Hepatocyte (in vitro differentiated cells): ENCODE measurements around the gene TRHDE. TPM values are rescaled to one million over a fixed set of nuclear protein-coding genes. Genes with fewer than 3 reads are reported as not detected.

Experiments used
- DNase-seq: peaks from one replicate; pipeline ENCODE4 v3.0.0-alpha.2; 2016; ENCODE audit warnings: low spot score
- H2AFZ ChIP-seq: fragments of 200-600 bp; sonication (generic); 2 replicates; pipeline ENCODE4 v1.6.0; 2016; ENCODE audit warnings: antibody characterized with exemption, mild to moderate bottlenecking
- H3K27ac ChIP-seq: fragments of 200-600 bp; sonication (generic); 2 replicates; pipeline ENCODE4 v1.5.1; 2016; ENCODE audit warnings: mild to moderate bottlenecking
- H3K27me3 ChIP-seq: fragments of 200-600 bp; sonication (generic); 2 replicates; pipeline ENCODE4 v1.6.1; 2016
- H3K36me3 ChIP-seq: fragments of 200-600 bp; sonication (generic); replicated peaks from 2 replicates; pipeline ENCODE4 v1.5.1; 2016; ENCODE audit warnings: low read depth; ENCODE audit not compliant: insufficient read depth
- H3K4me1 ChIP-seq: fragments of 200-600 bp; sonication (generic); 2 replicates; pipeline ENCODE4 v1.5.1; 2016; ENCODE audit warnings: mild to moderate bottlenecking, moderate library complexity; ENCODE audit not compliant: insufficient read depth
- H3K4me2 ChIP-seq: fragments of 200-600 bp; sonication (generic); 2 replicates; pipeline ENCODE4 v1.6.0; 2016
- H3K4me3 ChIP-seq: fragments of 200-600 bp; sonication (generic); 2 replicates; pipeline ENCODE4 v1.5.1; 2016; ENCODE audit warnings: mild to moderate bottlenecking
- H3K79me2 ChIP-seq: fragments of 200-600 bp; sonication (generic); 2 replicates; pipeline ENCODE4 v1.6.0; 2017; ENCODE audit warnings: mild to moderate bottlenecking
- H3K9me2 ChIP-seq: fragments of 200-600 bp; sonication (generic); replicated peaks from 2 replicates; pipeline ENCODE4 v1.6.0; 2017; ENCODE audit warnings: mild to moderate bottlenecking; ENCODE audit not compliant: insufficient read depth
- H3K9me3 ChIP-seq: fragments of 200-600 bp; sonication (generic); 2 replicates; pipeline ENCODE4 v1.5.1; 2016; ENCODE audit warnings: low read depth, mild to moderate bottlenecking
- H4K20me1 ChIP-seq: fragments of 200-600 bp; sonication (generic); 2 replicates; pipeline ENCODE4 v1.6.0; 2016; ENCODE audit warnings: mild to moderate bottlenecking; ENCODE audit not compliant: insufficient read depth, poor library complexity, severe bottlenecking
- EZH2 ChIP-seq: fragments of 200-600 bp; sonication (generic); IDR thresholded peaks from 2 replicates; pipeline ENCODE4 v1.6.1; 2016; ENCODE audit warnings: antibody characterized with exemption, mild to moderate bottlenecking, borderline replicate concordance
- EZH2phosphoT487 ChIP-seq: fragments of 200-600 bp; sonication (generic); IDR thresholded peaks from one replicate; pipeline ENCODE4 v1.6.1; 2018; ENCODE audit warnings: antibody characterized with exemption, mild to moderate bottlenecking, low read depth, moderate library complexity; ENCODE audit not compliant: unreplicated experiment, severe bottlenecking
- WGBS: methylation state at CpG from one replicate; pipeline ENCODE4 v1.1.6; 2016; ENCODE audit warnings: low lambda C conversion rate; ENCODE audit errors: missing lambda C conversion rate; 5-methylcytosine and 5-hydroxymethylcytosine counted together
- polyA plus RNA-seq: library from polyadenylated mRNA; unstranded; fragments of >200 nt; fragmentation: Nextera tagmentation; extraction: Ambion mirVana; gene quantifications from 2 replicates; pipeline ENCODE4 v1.2.1, GENCODE V29; 2016
- total RNA-seq: library from RNA; depleted of rRNA; stranded (reverse); fragments of >200 nt; gene quantifications from 2 replicates; pipeline ENCODE4 v1.2.3, GENCODE V29; 2014
- TF ChIP-seq, protein P1 (sequence below): fragments of 200-600 bp; sonication (generic); IDR thresholded peaks from 2 replicates; pipeline ENCODE4 v1.5.1; 2016; ENCODE audit warnings: antibody characterized with exemption, mild to moderate bottlenecking; ENCODE audit not compliant: poor library complexity

The TRHDE gene
- total and polyA plus RNA-seq, 2 experiments from 2014 or later: 1.3 to 5.0 TPM

GRCh38 chr12:72612171-72612570, 340.0 kb downstream of the TRHDE start:
- TF ChIP-seq EZH2: no peak
- no peak for TF ChIP-seq EZH2phosphoT487
- TF ChIP-seq, protein P1, sequence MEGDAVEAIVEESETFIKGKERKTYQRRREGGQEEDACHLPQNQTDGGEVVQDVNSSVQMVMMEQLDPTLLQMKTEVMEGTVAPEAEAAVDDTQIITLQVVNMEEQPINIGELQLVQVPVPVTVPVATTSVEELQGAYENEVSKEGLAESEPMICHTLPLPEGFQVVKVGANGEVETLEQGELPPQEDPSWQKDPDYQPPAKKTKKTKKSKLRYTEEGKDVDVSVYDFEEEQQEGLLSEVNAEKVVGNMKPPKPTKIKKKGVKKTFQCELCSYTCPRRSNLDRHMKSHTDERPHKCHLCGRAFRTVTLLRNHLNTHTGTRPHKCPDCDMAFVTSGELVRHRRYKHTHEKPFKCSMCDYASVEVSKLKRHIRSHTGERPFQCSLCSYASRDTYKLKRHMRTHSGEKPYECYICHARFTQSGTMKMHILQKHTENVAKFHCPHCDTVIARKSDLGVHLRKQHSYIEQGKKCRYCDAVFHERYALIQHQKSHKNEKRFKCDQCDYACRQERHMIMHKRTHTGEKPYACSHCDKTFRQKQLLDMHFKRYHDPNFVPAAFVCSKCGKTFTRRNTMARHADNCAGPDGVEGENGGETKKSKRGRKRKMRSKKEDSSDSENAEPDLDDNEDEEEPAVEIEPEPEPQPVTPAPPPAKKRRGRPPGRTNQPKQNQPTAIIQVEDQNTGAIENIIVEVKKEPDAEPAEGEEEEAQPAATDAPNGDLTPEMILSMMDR: no peak
- no peaks in the 10 kb centered on the region for H4K20me1 ChIP-seq
- H3K27ac ChIP-seq: no peak overlapping the region
- 43% methylated on average over 2 of the region's 2 CpGs for WGBS
- no peaks in the 10 kb centered on the region for H3K9me3 ChIP-seq
- no peak overlapping the region for H3K4me3 ChIP-seq
- no peaks in the 10 kb centered on the region for H3K4me1 ChIP-seq
- no peak for DNase-seq
- no peaks in the 10 kb centered on the region for H3K36me3 ChIP-seq
- no peak overlapping the region for H3K4me2 ChIP-seq
- no peaks in the 10 kb centered on the region for H3K79me2 ChIP-seq
- no peak overlapping the region for H2AFZ ChIP-seq
- H3K9me2 ChIP-seq: no peaks in the 10 kb centered on the region
- no peaks in the 10 kb centered on the region for H3K27me3 ChIP-seq

GRCh38 chr12:72618764-72619163, 346.6 kb downstream of the TRHDE start:
- 82% methylated on average over 6 of the region's 6 CpGs for WGBS
- Histone ChIP-seq H3K4me3 (no peak overlapping the region), H3K27me3 (no peaks in the 10 kb centered on the region), H3K36me3 (no peaks in the 10 kb centered on the region), H2AFZ (no peak overlapping the region), H3K4me1 (no peaks in the 10 kb centered on the region), H4K20me1 (no peaks in the 10 kb centered on the region), H3K79me2 (no peaks in the 10 kb centered on the region), H3K27ac (no peak overlapping the region), H3K9me2 (no peaks in the 10 kb centered on the region), H3K4me2 (no peak overlapping the region), H3K9me3 (no peaks in the 10 kb centered on the region)
- DNase-seq: no peak
- TF ChIP-seq EZH2 (no peak), EZH2phosphoT487 (no peak)
- TF ChIP-seq, protein P1: no peak

GRCh38 chr12:72622556-72622955, 350.4 kb downstream of the TRHDE start:
- Histone ChIP-seq H3K4me2 (no peak overlapping the region), H3K27ac (no peak overlapping the region), H3K4me3 (no peak overlapping the region), H3K36me3 (no peaks in the 10 kb centered on the region), H3K27me3 (no peaks in the 10 kb centered on the region), H4K20me1 (no peaks in the 10 kb centered on the region), H2AFZ (no peak overlapping the region), H3K79me2 (no peaks in the 10 kb centered on the region), H3K9me3 (no peaks in the 10 kb centered on the region), H3K9me2 (no peaks in the 10 kb centered on the region), H3K4me1 (no peaks in the 10 kb centered on the region)
- DNase-seq: no peak
- TF ChIP-seq, protein P1: no peak
- TF ChIP-seq EZH2phosphoT487: no peak
- no peak for TF ChIP-seq EZH2
- whole genome bisulfite sequencing: 62% methylated on average over 3 of the region's 3 CpGs
